H1 (cell line): ENCODE data around the gene MUC2. TPM values are rescaled to one million over a fixed set of nuclear protein-coding genes. Genes with fewer than 3 reads are reported as not detected.
A peak's percentile ranks its signal among the peaks of the same experiment; 100 is the strongest.

Experiments used
- CTCF ChIA-PET: fragments of 300-600 bp; sonication (Branson Sonifier 250); formaldehyde crosslinking; loops from one replicate; lab custom pipeline; 2021; ENCODE audit not compliant: partially characterized antibody; lab: Charles Lee
- POLR2A ChIA-PET: fragments of 300-600 bp; sonication (Branson Sonifier 250); formaldehyde crosslinking; loops from one replicate; lab custom pipeline; 2021; ENCODE audit warnings: inconsistent platforms; ENCODE audit not compliant: partially characterized antibody; lab: Charles Lee
- DNase-seq, 2 experiments: peaks; one replicate each; pipeline versions ENCODE4 v3.0.0 to v3.0.0-alpha.2; 2010 to 2022; ENCODE audit warnings: low spot score in 2 of 2, low read depth in 1 of 2, mixed read lengths in 1 of 2
- FAIRE-seq: peaks from 2 replicates; lab custom pipeline; 2011; peaks lifted over from hg19 to GRCh38; lab: Jason Lieb, UNC
- H2AFZ ChIP-seq: 2 replicates; pipeline ENCODE4 v1.8.1; 2012; ENCODE audit warnings: low read length, inconsistent platforms
- H2AK5ac ChIP-seq: 2 replicates; pipeline ENCODE4 v1.6.1; 2013; ENCODE audit warnings: low read depth, low read length
- H2BK120ac ChIP-seq: replicated peaks from 2 replicates; pipeline ENCODE3; 2013; ENCODE audit warnings: low read depth, low read length, inconsistent platforms
- H2BK12ac ChIP-seq: 2 replicates; pipeline ENCODE4 v1.6.1; 2013; ENCODE audit warnings: low read depth, low read length
- H2BK15ac ChIP-seq: 2 replicates; pipeline ENCODE4 v1.6.1; 2013; ENCODE audit warnings: low read length
- H2BK20ac ChIP-seq: 2 replicates; pipeline ENCODE4 v1.6.1; 2013; ENCODE audit warnings: low read length
- H2BK5ac ChIP-seq: 2 replicates; pipeline ENCODE4 v1.6.1; 2013; ENCODE audit warnings: low read depth, low read length
- H3K14ac ChIP-seq: 2 replicates; pipeline ENCODE4 v1.6.1; 2013; ENCODE audit warnings: inconsistent platforms; ENCODE audit not compliant: insufficient read length
- H3K18ac ChIP-seq: 2 replicates; pipeline ENCODE4 v1.6.1; 2013; ENCODE audit warnings: low read length; ENCODE audit errors: extremely low read depth
- H3K23ac ChIP-seq: 2 replicates; pipeline ENCODE4 v1.6.1; 2013; ENCODE audit warnings: inconsistent platforms; ENCODE audit not compliant: insufficient read length
- H3K23me2 ChIP-seq: 2 replicates; pipeline ENCODE4 v1.6.1; 2013; ENCODE audit warnings: low read depth, low read length
- H3K27ac ChIP-seq: 2 replicates; pipeline ENCODE4 v1.6.1; 2011; ENCODE audit warnings: low read depth, low read length, inconsistent platforms
- H3K27me3 ChIP-seq, 4 experiments: replicated peaks in 1 of 4; 1 replicate in 1 of 4; 2 replicates in 3 of 4; pipeline versions ENCODE4 v1.6.1 to v1.8.1; 2011 to 2013; ENCODE audit warnings: low read length in 3 of 4, mild to moderate bottlenecking in 3 of 4, inconsistent platforms in 2 of 4, mixed read lengths in 2 of 4, moderate library complexity in 1 of 4; ENCODE audit not compliant: control insufficient read depth in 3 of 4, insufficient read depth in 3 of 4; ENCODE audit errors: extremely low read depth in 1 of 4
- H3K36me3 ChIP-seq, 4 experiments: 2 replicates each; pipeline versions ENCODE4 v1.6.1 to v1.8.1; 2011 to 2013; ENCODE audit warnings: mild to moderate bottlenecking in 4 of 4, low read length in 3 of 4, moderate library complexity in 2 of 4, control low read depth in 1 of 4, inconsistent platforms in 1 of 4; ENCODE audit not compliant: insufficient read depth in 4 of 4, control insufficient read depth in 2 of 4
- H3K4ac ChIP-seq: replicated peaks from 2 replicates; pipeline ENCODE3; 2013; ENCODE audit warnings: low read length, low read depth, mixed read lengths, inconsistent platforms; ENCODE audit not compliant: insufficient read length
- H3K4me1 ChIP-seq, 4 experiments: replicated peaks in 1 of 4; 1 replicate in 1 of 4; 2 replicates in 3 of 4; pipeline versions ENCODE4 v1.6.1 to v1.8.1; 2011 to 2013; ENCODE audit warnings: low read length in 3 of 4, inconsistent platforms in 2 of 4, mixed read lengths in 1 of 4; ENCODE audit not compliant: insufficient read depth in 4 of 4, control insufficient read depth in 3 of 4
- H3K4me2 ChIP-seq, 2 experiments: 2 replicates each; pipeline versions ENCODE4 v1.6.1 to v1.8.1; 2011 to 2013; ENCODE audit warnings: low read depth in 2 of 2, low read length in 2 of 2, control low read depth in 1 of 2, inconsistent platforms in 1 of 2, mild to moderate bottlenecking in 1 of 2; ENCODE audit not compliant: insufficient read depth in 1 of 2
- H3K4me3 ChIP-seq, 4 experiments: fragments of 200-600, 300-600 bp in 1 of 4; sonication (generic), shearing (Covaris generic), sonication (Bioruptor Twin) in 1 of 4; 2 replicates each; pipeline versions ENCODE4 v1.5.1 to v1.8.1; 2011 to 2016; ENCODE audit warnings: low read length in 4 of 4, low read depth in 3 of 4, control low read depth in 2 of 4, inconsistent platforms in 2 of 4, mild to moderate bottlenecking in 2 of 4, mixed read lengths in 1 of 4, moderate library complexity in 1 of 4; ENCODE audit not compliant: insufficient read depth in 2 of 4; ENCODE audit errors: extremely low read depth in 1 of 4
- H3K56ac ChIP-seq: replicated peaks from 2 replicates; pipeline ENCODE3; 2013; ENCODE audit warnings: low read depth, mild to moderate bottlenecking, mixed read lengths, low read length, inconsistent platforms; ENCODE audit not compliant: insufficient read length
- H3K79me1 ChIP-seq: 2 replicates; pipeline ENCODE4 v1.6.1; 2013; ENCODE audit warnings: low read depth, low read length, control low read depth
- H3K79me2 ChIP-seq, 2 experiments: 2 replicates each; pipeline versions ENCODE4 v1.6.1 to v1.8.1; 2012 to 2013; ENCODE audit warnings: low read length in 2 of 2, mild to moderate bottlenecking in 2 of 2, inconsistent platforms in 1 of 2; ENCODE audit not compliant: insufficient read depth in 2 of 2, control insufficient read depth in 1 of 2
- H3K9ac ChIP-seq, 4 experiments: replicated peaks in 1 of 4; 1 replicate in 1 of 4; 2 replicates in 3 of 4; pipeline versions ENCODE4 v1.6.1 to v1.8.1; 2011 to 2013; ENCODE audit warnings: low read depth in 3 of 4, low read length in 3 of 4, control low read depth in 2 of 4, mild to moderate bottlenecking in 2 of 4, moderate library complexity in 2 of 4, inconsistent platforms in 1 of 4; ENCODE audit errors: extremely low read depth in 1 of 4
- H3K9me3 ChIP-seq, 2 experiments: 2 replicates each; pipeline versions ENCODE4 v1.6.1 to v1.8.1; 2012 to 2013; ENCODE audit warnings: mild to moderate bottlenecking in 2 of 2, moderate library complexity in 2 of 2, control low read depth in 1 of 2, inconsistent platforms in 1 of 2, low read depth in 1 of 2, low read length in 1 of 2, mixed read lengths in 1 of 2; ENCODE audit not compliant: insufficient read depth in 2 of 2
- H4K20me1 ChIP-seq, 2 experiments: replicated peaks in 1 of 2; 2 replicates each; pipeline versions ENCODE3 to v1.8.1; 2011 to 2013; ENCODE audit warnings: inconsistent platforms in 2 of 2, low read length in 2 of 2, mild to moderate bottlenecking in 1 of 2; ENCODE audit not compliant: insufficient read depth in 2 of 2, control insufficient read depth in 1 of 2
- H4K5ac ChIP-seq: 2 replicates; pipeline ENCODE4 v1.6.1; 2013; ENCODE audit warnings: low read length, low read depth, mixed read lengths, inconsistent platforms; ENCODE audit not compliant: insufficient read length
- H4K8ac ChIP-seq: 2 replicates; pipeline ENCODE4 v1.8.0; 2013; ENCODE audit warnings: mild to moderate bottlenecking, moderate library complexity, low read length, inconsistent platforms; ENCODE audit not compliant: insufficient read depth; ENCODE audit errors: extremely low read depth
- H4K91ac ChIP-seq: replicated peaks from 2 replicates; pipeline ENCODE3; 2013; ENCODE audit warnings: low read length, mixed read lengths, inconsistent platforms; ENCODE audit not compliant: insufficient read length
- BRCA1 ChIP-seq: IDR thresholded peaks from 2 replicates; pipeline ENCODE4 v1.6.1; 2012; ENCODE audit warnings: low read depth, low read length, improper control_type of control experiment
- CTBP2 ChIP-seq: IDR thresholded peaks from 2 replicates; pipeline ENCODE4 v1.7.0; 2011; ENCODE audit warnings: borderline replicate concordance, mild to moderate bottlenecking, moderate library complexity, mixed read lengths, low read length; ENCODE audit not compliant: insufficient read depth, insufficient read length
- NRF1 ChIP-seq: IDR thresholded peaks from 2 replicates; pipeline ENCODE4 v1.6.1; 2011; ENCODE audit warnings: mild to moderate bottlenecking, low read depth, low read length, improper control_type of control experiment
- PHF8 ChIP-seq: fragments of 200-600 bp; sonication (generic); conservative IDR thresholded peaks from 2 replicates; pipeline ENCODE4 v1.7.1; 2012; ENCODE audit warnings: low read depth, mild to moderate bottlenecking, inconsistent platforms, low read length, moderate library complexity
- POLR2AphosphoS5 ChIP-seq: IDR thresholded peaks from 2 replicates; pipeline ENCODE4 v1.6.1; 2011; ENCODE audit warnings: low read depth, low read length
- RAD21 ChIP-seq, 2 experiments: IDR thresholded peaks in 1 of 2; conservative IDR thresholded peaks in 1 of 2; 2 replicates each; pipeline ENCODE4 v1.6.1; 2011; ENCODE audit warnings: low read depth in 2 of 2, low read length in 2 of 2, improper control_type of control experiment in 1 of 2, inconsistent platforms in 1 of 2, mild to moderate bottlenecking in 1 of 2, moderate library complexity in 1 of 2
- SAP30 ChIP-seq: fragments of 300-600 bp; sonication (generic); IDR thresholded peaks from 2 replicates; pipeline ENCODE4 v1.7.1; 2012; ENCODE audit warnings: low read length, moderate library complexity, mild to moderate bottlenecking, inconsistent platforms; ENCODE audit not compliant: insufficient read depth, insufficient replicate concordance
- SIN3A ChIP-seq, 2 experiments: IDR thresholded peaks in 1 of 2; conservative IDR thresholded peaks in 1 of 2; 2 replicates each; pipeline ENCODE4 v1.6.1; 2011 to 2012; ENCODE audit warnings: low read length in 2 of 2, improper control_type of control experiment in 1 of 2, low read depth in 1 of 2, mild to moderate bottlenecking in 1 of 2
- SIRT6 ChIP-seq: IDR thresholded peaks from one replicate; pipeline ENCODE4 v1.7.1; 2012; ENCODE audit warnings: low read length, inconsistent platforms
- TAF1 ChIP-seq: IDR thresholded peaks from 2 replicates; pipeline ENCODE4 v1.6.1; 2011; ENCODE audit warnings: mild to moderate bottlenecking, low read depth, low read length
- WGBS, 2 experiments: shearing (Covaris generic) in 1 of 2; methylation state at CpG; one replicate each; pipeline versions ENCODE4 v1.1.6 to v1.1.7; 2013 to 2015; ENCODE audit warnings: low lambda C conversion rate in 2 of 2, mixed read lengths in 2 of 2, inconsistent platforms in 1 of 2, low coverage in 1 of 2, missing lambda C conversion rate in 1 of 2; ENCODE audit not compliant: insufficient replicate concordance in 2 of 2, insufficient coverage in 1 of 2, insufficient read length in 1 of 2; ENCODE audit errors: extremely low coverage in 1 of 2, missing lambda C conversion rate in 1 of 2; 5-methylcytosine and 5-hydroxymethylcytosine counted together
- polyA plus RNA-seq, 7 experiments: library from polyadenylated mRNA; depleted of rRNA in 3 of 7; stranded (reverse) in 5 of 7; unstranded in 2 of 7; fragments of >200 nt in 5 of 7; fragments of 200-250 nt in 2 of 7; gene quantifications; 1 replicate in 5 of 7; 2 replicates in 1 of 7; 4 replicates in 1 of 7; pipeline versions ENCODE4 v1.2.1 to v1.2.3, GENCODE V29; 2011 to 2013; ENCODE audit warnings: missing spikeins in 2 of 7, mixed read lengths in 2 of 7
- total RNA-seq: library from RNA; stranded (reverse); fragmentation: NEBNext Ultra II Directional; extraction: Animal tissue kit (Norgen Biotek cat#: 25700); gene quantifications from 2 replicates; pipeline ENCODE4 v1.2.1, GENCODE V29; 2021
- TF ChIP-seq, protein P1 (sequence below): IDR thresholded peaks from 2 replicates; pipeline ENCODE4 v1.6.1; 2012; ENCODE audit warnings: inconsistent platforms

Gene MUC2
- total and polyA plus RNA-seq, 2 of the 8 experiments (the other 6 are each of a cell fraction or from before 2014, with no cell fraction given), result not detected

- peak overlapping the region; percentile 59; the same call in 1 of the 2 replicates for H4K8ac ChIP-seq
- H4K91ac ChIP-seq, result no peak overlapping the region
- H3K79me2 ChIP-seq, result no peaks in the 10 kb centered on the region
- H3K4me3 ChIP-seq, result no peak overlapping the region
- peaks cover 0 to 2% (median 0%) of the 10 kb centered on the region in 4 experiments; a peak in 1 of 7 replicates for H3K27me3 ChIP-seq
- ChIA-PET POLR2A (no interaction called here), CTCF (interaction anchor here (1.0 to 2.3 kb wide), 3 partner anchors 21 to 176 kb away, joined by 3 to 7 read pairs (median 3); no protein-coding TSS in a partner anchor)
- H3K23ac ChIP-seq, result no peak overlapping the region
- no peak overlapping the region for H2BK15ac ChIP-seq
- H3K4me1 ChIP-seq, result peaks cover 0 to 3% (median 0%) of the 10 kb centered on the region in 4 experiments; a peak in 2 of 7 replicates
- no peak for FAIRE-seq
- H2AFZ ChIP-seq, result no peak overlapping the region
- H2BK12ac ChIP-seq, result no peak overlapping the region
- H3K79me1 ChIP-seq, result no peaks in the 10 kb centered on the region
- no peak overlapping the region for H3K14ac ChIP-seq
- no peak overlapping the region for H2BK20ac ChIP-seq
- H2BK5ac ChIP-seq, result no peak overlapping the region
- no peak overlapping the region for H2AK5ac ChIP-seq
- H3K56ac ChIP-seq, result no peak overlapping the region
- H3K18ac ChIP-seq, result no peak overlapping the region; the same call in 1 of the 2 replicates
- H3K27ac ChIP-seq, result no peak overlapping the region
- no peak overlapping the region for H4K5ac ChIP-seq
- TF ChIP-seq BRCA1 (no peak), CTBP2 (no peak), NRF1 (no peak), SIRT6 (no peak), RAD21 (IDR thresholded peaks at IDR 0.05 in 1 of 2, conservative IDR thresholded peaks at IDR 0.05 in 1 of 2; ENCODE audit: low read depth in 2 of 2, low read length in 2 of 2) (no peak), SIN3A (conservative IDR thresholded peaks at IDR 0.05 in 1 of 2, IDR thresholded peaks at IDR 0.05 in 1 of 2; ENCODE audit: low read depth in 1 of 2, low read length in 2 of 2) (no peak), SAP30 (no peak), TAF1 (no peak), PHF8 (no peak), POLR2AphosphoS5 (no peak)
- TF ChIP-seq, protein P1, sequence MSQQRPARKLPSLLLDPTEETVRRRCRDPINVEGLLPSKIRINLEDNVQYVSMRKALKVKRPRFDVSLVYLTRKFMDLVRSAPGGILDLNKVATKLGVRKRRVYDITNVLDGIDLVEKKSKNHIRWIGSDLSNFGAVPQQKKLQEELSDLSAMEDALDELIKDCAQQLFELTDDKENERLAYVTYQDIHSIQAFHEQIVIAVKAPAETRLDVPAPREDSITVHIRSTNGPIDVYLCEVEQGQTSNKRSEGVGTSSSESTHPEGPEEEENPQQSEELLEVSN, result no peak
- H3K4ac ChIP-seq, result peak overlapping the region; percentile 38
- H3K36me3 ChIP-seq, result no peaks in the 10 kb centered on the region
- H2BK120ac ChIP-seq, result no peak overlapping the region
- H3K9me3 ChIP-seq, result no peaks in the 10 kb centered on the region
- DNase-seq, result no peak
- peaks cover 0 to 2% of the 10 kb centered on the region in 2 experiments for H4K20me1 ChIP-seq
- WGBS, 2 experiments, result 92% methylated on average over 10 of the region's 11 CpGs; no CpG with 5 or more reads in 1 of the 2 experiments
- H3K4me2 ChIP-seq, result no peak overlapping the region
- peaks cover 6% of the 10 kb centered on the region; the same call in 1 of the 2 replicates for H3K23me2 ChIP-seq
- no peak overlapping the region for H3K9ac ChIP-seq
These were observed 827 bp upstream of the MUC2 start for GRCh38 chr11:1073851-1074243.
